VCaP (cell line): ENCODE results near the gene GDI2.
"Not testable (repeated sequence)": the region's sequence is repeated elsewhere in the genome, so short reads cannot be mapped to it uniquely, and the experiment has no call there.

Experiments
- H3K27ac ChIP-seq: fragments of 450-650 bp; 2 replicates; pipeline ENCODE4 v1.5.1; 2017
- CTCF ChIP-seq: fragments of 450-650 bp; conservative IDR thresholded peaks from 2 replicates; pipeline ENCODE4 v1.5.1; 2017; ENCODE audit warnings: mild to moderate bottlenecking, moderate library complexity

Gene GDI2

GRCh38 chr10:5813341-5814109, at the start of gene GDI2:
GDI2 (minus strand) TSS chr10:5813434; CDS start chr10:5813258, 176 bp downstream.
- peak within 1 kb of the TSS; percentile 96 for H3K27ac ChIP-seq
- no peak for TF ChIP-seq CTCF

- H3K27ac ChIP-seq: no peak overlapping the region
Observed at GRCh38 chr10:5862360-5862961, 49.2 kb upstream of the GDI2 start.

GRCh38 chr10:5860066-5860465, 46.8 kb upstream of the GDI2 start:
- TF ChIP-seq CTCF: no peak
- H3K27ac ChIP-seq: no peak overlapping the region

More at GRCh38 chr10:5862360-5862961, 49.2 kb upstream of the GDI2 start:
- no peak for TF ChIP-seq CTCF

GRCh38 chr10:5858811-5859210, 45.6 kb upstream of the GDI2 start:
- no peak for TF ChIP-seq CTCF
- no peak overlapping the region for H3K27ac ChIP-seq

- no peak for TF ChIP-seq CTCF
Observed at GRCh38 chr10:5856701-5857004, 43.4 kb upstream of the GDI2 start.

GRCh38 chr10:5855979-5856700, 42.9 kb upstream of the GDI2 start:
- no peak for TF ChIP-seq CTCF
- H3K27ac ChIP-seq: no peak overlapping the region

More at GRCh38 chr10:5856701-5857004, 43.4 kb upstream of the GDI2 start:
- H3K27ac ChIP-seq: no peak overlapping the region

GRCh38 chr10:5854131-5854475, 40.9 kb upstream of the GDI2 start:
- no peak for TF ChIP-seq CTCF
- H3K27ac ChIP-seq: no peak overlapping the region

- H3K27ac ChIP-seq: not testable (repeated sequence)
Observed at GRCh38 chr10:5846667-5847066, 33.4 kb upstream of the GDI2 start.
